Parathyroid adenoma (tissue), 2 donors: Measurements from ENCODE around the gene PROC.

Experiments
- H2AFZ ChIP-seq: fragments of 300-600 bp; sonication (generic); one replicate; pipeline ENCODE4 v1.7.0; 2017; ENCODE audit warnings: antibody characterized with exemption, mild to moderate bottlenecking
- H3K27ac ChIP-seq: fragments of 300-600 bp; sonication (generic); one replicate; pipeline ENCODE4 v1.7.0; 2017
- H3K27me3 ChIP-seq: fragments of 300-600 bp; sonication (generic); one replicate; pipeline ENCODE4 v1.7.0; 2017; ENCODE audit warnings: low read length; ENCODE audit not compliant: control insufficient read depth, insufficient read depth
- H3K36me3 ChIP-seq: fragments of 300-600 bp; sonication (generic); one replicate; pipeline ENCODE4 v1.7.0; 2017; ENCODE audit warnings: low read length; ENCODE audit not compliant: control insufficient read depth, insufficient read depth
- H3K4me1 ChIP-seq: fragments of 300-600 bp; sonication (generic); one replicate; pipeline ENCODE4 v1.7.0; 2017; ENCODE audit warnings: control low read depth
- H3K4me2 ChIP-seq: fragments of 300-600 bp; sonication (generic); one replicate; pipeline ENCODE4 v1.7.0; 2017; ENCODE audit warnings: low read length
- H3K4me3 ChIP-seq: fragments of 300-600 bp; sonication (generic); one replicate; pipeline ENCODE4 v1.7.0; 2017; ENCODE audit warnings: low read depth, low read length
- H3K79me2 ChIP-seq: fragments of 300-600 bp; sonication (generic); one replicate; pipeline ENCODE4 v1.7.0; 2017; ENCODE audit warnings: control low read depth
- H3K9ac ChIP-seq: fragments of 300-600 bp; sonication (generic); one replicate; pipeline ENCODE4 v1.7.0; 2017; ENCODE audit warnings: mild to moderate bottlenecking
- H3K9me3 ChIP-seq: fragments of 300-600 bp; sonication (generic); one replicate; pipeline ENCODE4 v1.7.0; 2017; ENCODE audit warnings: low read length; ENCODE audit not compliant: control insufficient read depth
- CTCF ChIP-seq: fragments of 300-600 bp; sonication (generic); IDR thresholded peaks from one replicate; pipeline ENCODE4 v1.7.0; 2017; ENCODE audit warnings: antibody characterized with exemption, mild to moderate bottlenecking
- donor health status: primary hyperparathyroidism.

The PROC gene

GRCh38 chr2:127381762-127382161 is 36.5 kb upstream of the PROC start:
- Histone ChIP-seq H3K4me3 (no peak overlapping the region), H3K9me3 (no peaks in the 10 kb centered on the region), H3K27me3 (no peaks in the 10 kb centered on the region), H3K9ac (no peak overlapping the region), H2AFZ (no peak overlapping the region), H3K4me1 (peaks cover 12% of the 10 kb centered on the region), H3K27ac (no peak overlapping the region), H3K4me2 (no peak overlapping the region), H3K79me2 (peaks cover 24% of the 10 kb centered on the region), H3K36me3 (no peaks in the 10 kb centered on the region)
- TF ChIP-seq CTCF = no peak

- Histone ChIP-seq H3K4me3 (no peak overlapping the region), H3K27ac (no peak overlapping the region), H3K9me3 (no peaks in the 10 kb centered on the region), H2AFZ (no peak overlapping the region), H3K79me2 (peaks cover 23% of the 10 kb centered on the region), H3K9ac (no peak overlapping the region), H3K36me3 (no peaks in the 10 kb centered on the region), H3K27me3 (no peaks in the 10 kb centered on the region), H3K4me1 (peaks cover 12% of the 10 kb centered on the region), H3K4me2 (no peak overlapping the region)
- TF ChIP-seq CTCF = no peak
These were observed 35.4 kb upstream of the PROC start for GRCh38 chr2:127382831-127383230.

- Histone ChIP-seq H3K36me3 (no peaks in the 10 kb centered on the region), H3K27ac (no peak overlapping the region), H3K79me2 (peaks cover 21% of the 10 kb centered on the region), H3K4me1 (peaks cover 20% of the 10 kb centered on the region), H3K4me2 (no peak overlapping the region), H3K9ac (no peak overlapping the region), H2AFZ (no peak overlapping the region), H3K4me3 (no peak overlapping the region), H3K27me3 (no peaks in the 10 kb centered on the region), H3K9me3 (no peaks in the 10 kb centered on the region)
- no peak for TF ChIP-seq CTCF
These were observed 33.7 kb upstream of the PROC start for GRCh38 chr2:127384529-127384928.

GRCh38 chr2:127386246-127386645 is 32.0 kb upstream of the PROC start:
- H3K27ac ChIP-seq = peak overlapping the region; percentile 98
- H3K4me3 ChIP-seq = peak overlapping the region; percentile 88
- H3K9ac ChIP-seq = no peak overlapping the region

More at GRCh38 chr2:127386246-127386645, 32.0 kb upstream of the PROC start:
- Histone ChIP-seq H3K27me3 (no peaks in the 10 kb centered on the region), H3K4me1 (peaks cover 25% of the 10 kb centered on the region), H3K79me2 (peaks cover 19% of the 10 kb centered on the region), H2AFZ (no peak overlapping the region), H3K36me3 (no peaks in the 10 kb centered on the region), H3K9me3 (no peaks in the 10 kb centered on the region), H3K4me2 (peak overlapping the region; percentile 74)
- no peak for TF ChIP-seq CTCF
